Smooth muscle cell (in vitro differentiated cells): ENCODE results near the gene ZNF750. TPM values are rescaled to one million over a fixed set of nuclear protein-coding genes. Genes with fewer than 3 reads are reported as not detected.

Source experiments
- DNase-seq: peaks from one replicate; lab custom pipeline; 2025; ENCODE audit not compliant: unreplicated experiment; lab: John Stamatoyannopoulos, UW
- H2AFZ ChIP-seq: fragments of 200-600 bp; sonication (generic); 2 replicates; pipeline ENCODE4 v1.6.0; 2016; ENCODE audit warnings: antibody characterized with exemption, low read depth, mild to moderate bottlenecking
- H3F3A ChIP-seq: fragments of 200-600 bp; sonication (generic); 2 replicates; pipeline ENCODE4 v1.6.0; 2017; ENCODE audit warnings: antibody characterized with exemption, low read depth
- H3K27ac ChIP-seq: fragments of 200-600 bp; sonication (generic); 2 replicates; pipeline ENCODE4 v1.5.1; 2016; ENCODE audit warnings: low read depth, mild to moderate bottlenecking
- H3K27me3 ChIP-seq: fragments of 200-600 bp; sonication (generic); 2 replicates; pipeline ENCODE4 v1.6.1; 2016; ENCODE audit warnings: low read depth, mild to moderate bottlenecking
- H3K36me3 ChIP-seq: fragments of 200-600 bp; sonication (generic); 2 replicates; pipeline ENCODE4 v1.5.1; 2016; ENCODE audit warnings: low read depth
- H3K4me1 ChIP-seq: fragments of 200-600 bp; sonication (generic); 2 replicates; pipeline ENCODE4 v1.5.1; 2016; ENCODE audit warnings: low read depth
- H3K4me2 ChIP-seq: fragments of 200-600 bp; sonication (generic); 2 replicates; pipeline ENCODE4 v1.6.0; 2016; ENCODE audit warnings: mild to moderate bottlenecking
- H3K4me3 ChIP-seq: fragments of 200-600 bp; sonication (generic); 2 replicates; pipeline ENCODE4 v1.5.1; 2016; ENCODE audit warnings: mild to moderate bottlenecking
- H3K79me2 ChIP-seq: fragments of 200-600 bp; sonication (generic); 2 replicates; pipeline ENCODE4 v1.6.0; 2016; ENCODE audit warnings: low read depth, mild to moderate bottlenecking
- H3K9ac ChIP-seq: fragments of 200-600 bp; sonication (generic); 2 replicates; pipeline ENCODE4 v1.6.0; 2016; ENCODE audit warnings: low read depth
- H3K9me3 ChIP-seq: fragments of 200-600 bp; sonication (generic); replicated peaks from 2 replicates; pipeline ENCODE4 v1.5.1; 2016; ENCODE audit warnings: low read depth
- H4K20me1 ChIP-seq: fragments of 200-600 bp; sonication (generic); 2 replicates; pipeline ENCODE4 v1.6.0; 2016; ENCODE audit warnings: low read depth
- CTCF ChIP-seq: fragments of 200-600 bp; sonication (generic); IDR thresholded peaks from 2 replicates; pipeline ENCODE4 v1.5.1; 2017; ENCODE audit warnings: borderline replicate concordance, mild to moderate bottlenecking, antibody characterized with exemption; ENCODE audit not compliant: insufficient read depth, poor library complexity, severe bottlenecking
- WGBS: methylation state at CpG from one replicate; pipeline ENCODE4 v1.1.7; 2016; ENCODE audit warnings: low lambda C conversion rate; 5-methylcytosine and 5-hydroxymethylcytosine counted together
- polyA plus RNA-seq: library from polyadenylated mRNA; unstranded; fragments of >200 nt; fragmentation: Nextera tagmentation; extraction: Ambion mirVana; gene quantifications from 2 replicates; pipeline ENCODE4 v1.2.1, GENCODE V29; 2016
- total RNA-seq: library from RNA; depleted of rRNA; stranded (reverse); fragments of >200 nt; gene quantifications from 2 replicates; pipeline ENCODE4 v1.2.3, GENCODE V29; 2014

ZNF750 gene
- total and polyA plus RNA-seq, 2 experiments from 2014 or later, result 0.93 to 7.1 TPM

GRCh38 chr17:82802075-82802780 lies 37.6 kb downstream of the ZNF750 start:
- no peak overlapping the region for H3K4me2 ChIP-seq
- H3K27ac ChIP-seq, result no peak overlapping the region

GRCh38 chr17:82801377-82801970 lies 38.3 kb downstream of the ZNF750 start:
- Histone ChIP-seq H3F3A (no peaks in the 10 kb centered on the region), H4K20me1 (peaks cover 14% of the 10 kb centered on the region), H2AFZ (no peak overlapping the region), H3K4me2 (no peak overlapping the region), H3K4me3 (no peak overlapping the region), H3K9me3 (no peaks in the 10 kb centered on the region), H3K36me3 (no peaks in the 10 kb centered on the region), H3K79me2 (no peaks in the 10 kb centered on the region), H3K27ac (no peak overlapping the region), H3K27me3 (no peaks in the 10 kb centered on the region), H3K9ac (no peak overlapping the region), H3K4me1 (no peaks in the 10 kb centered on the region)
- WGBS, result 95% methylated on average over 26 of the region's 63 CpGs
- no peak for TF ChIP-seq CTCF
- DNase-seq, result no peak

More at GRCh38 chr17:82802075-82802780, 37.6 kb downstream of the ZNF750 start:
- Histone ChIP-seq H3K36me3 (no peaks in the 10 kb centered on the region), H3K4me3 (no peak overlapping the region), H3K9me3 (no peaks in the 10 kb centered on the region), H4K20me1 (peaks cover 14% of the 10 kb centered on the region), H3K27me3 (no peaks in the 10 kb centered on the region), H3F3A (no peaks in the 10 kb centered on the region), H2AFZ (no peak overlapping the region), H3K79me2 (no peaks in the 10 kb centered on the region), H3K9ac (no peak overlapping the region), H3K4me1 (no peaks in the 10 kb centered on the region)
- WGBS, result 71% methylated on average over 16 of the region's 17 CpGs
- no peak for DNase-seq
- TF ChIP-seq CTCF, result no peak

- no peak overlapping the region for H3K9ac ChIP-seq
- no peak overlapping the region for H3K27ac ChIP-seq
These were observed 38.9 kb downstream of the ZNF750 start for GRCh38 chr17:82800885-82801284.

More at GRCh38 chr17:82800885-82801284, 38.9 kb downstream of the ZNF750 start:
- no peak for TF ChIP-seq CTCF
- Histone ChIP-seq H3K79me2 (no peaks in the 10 kb centered on the region), H3K4me3 (no peak overlapping the region), H3K4me2 (no peak overlapping the region), H2AFZ (no peak overlapping the region), H3F3A (no peaks in the 10 kb centered on the region), H3K27me3 (no peaks in the 10 kb centered on the region), H3K9me3 (no peaks in the 10 kb centered on the region), H3K4me1 (no peaks in the 10 kb centered on the region), H3K36me3 (no peaks in the 10 kb centered on the region), H4K20me1 (peaks cover 14% of the 10 kb centered on the region)
- DNase-seq, result no peak
- WGBS, result 97% methylated on average over 10 of the region's 15 CpGs
